ENCODE data around the gene AKR7A3.

GRCh38 chr1:19317126-19317910 is 28.7 kb upstream of the AKR7A3 start:
- TF ChIP-seq, protein P1, sequence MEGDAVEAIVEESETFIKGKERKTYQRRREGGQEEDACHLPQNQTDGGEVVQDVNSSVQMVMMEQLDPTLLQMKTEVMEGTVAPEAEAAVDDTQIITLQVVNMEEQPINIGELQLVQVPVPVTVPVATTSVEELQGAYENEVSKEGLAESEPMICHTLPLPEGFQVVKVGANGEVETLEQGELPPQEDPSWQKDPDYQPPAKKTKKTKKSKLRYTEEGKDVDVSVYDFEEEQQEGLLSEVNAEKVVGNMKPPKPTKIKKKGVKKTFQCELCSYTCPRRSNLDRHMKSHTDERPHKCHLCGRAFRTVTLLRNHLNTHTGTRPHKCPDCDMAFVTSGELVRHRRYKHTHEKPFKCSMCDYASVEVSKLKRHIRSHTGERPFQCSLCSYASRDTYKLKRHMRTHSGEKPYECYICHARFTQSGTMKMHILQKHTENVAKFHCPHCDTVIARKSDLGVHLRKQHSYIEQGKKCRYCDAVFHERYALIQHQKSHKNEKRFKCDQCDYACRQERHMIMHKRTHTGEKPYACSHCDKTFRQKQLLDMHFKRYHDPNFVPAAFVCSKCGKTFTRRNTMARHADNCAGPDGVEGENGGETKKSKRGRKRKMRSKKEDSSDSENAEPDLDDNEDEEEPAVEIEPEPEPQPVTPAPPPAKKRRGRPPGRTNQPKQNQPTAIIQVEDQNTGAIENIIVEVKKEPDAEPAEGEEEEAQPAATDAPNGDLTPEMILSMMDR (IDR thresholded peaks at IDR 0.05), result no peak
- TF ChIP-seq POLR2A (IDR thresholded peaks at IDR 0.05), result no peak
- no peak for TF ChIP-seq EP300 (IDR thresholded peaks at IDR 0.05)

All from tibial nerve (tissue), 4 donors.